Heart left ventricle (tissue), 16 donors: ENCODE data around the gene RAG1. TPM values are rescaled to one million over a fixed set of nuclear protein-coding genes. Genes with fewer than 3 reads are reported as not detected.

Experiments used
- ATAC-seq, 4 donors: fragments of 200-7000 bp; cut with Tn5 transposase; one replicate each; pipeline ENCODE4 v1.9.1; 2020 to 2022; ENCODE audit warnings: moderate library complexity in 4 of 4, mild to moderate bottlenecking in 3 of 4, moderate number of reproducible peaks in 1 of 4
- DNase-seq, 5 donors: peaks; one replicate each; pipeline ENCODE4 v3.0.0-alpha.2; 2020
- H3K27ac ChIP-seq, 12 donors: fragments of 200-600 bp; sonication (generic) in 4 of 12; one replicate each; pipeline versions ENCODE4 v1.5.0 to v1.8.0; 2016 to 2022; ENCODE audit warnings: mild to moderate bottlenecking in 2 of 12
- H3K27me3 ChIP-seq, 9 donors: fragments of 200-600 bp; sonication (generic) in 2 of 9; one replicate each; pipeline versions ENCODE4 v1.5.1 to v1.8.0; 2016 to 2022; ENCODE audit warnings: mild to moderate bottlenecking in 3 of 9
- H3K36me3 ChIP-seq, 9 donors: fragments of 200-600 bp; sonication (generic) in 2 of 9; one replicate each; pipeline versions ENCODE4 v1.5.0 to v1.8.0; 2018 to 2022; ENCODE audit warnings: mild to moderate bottlenecking in 2 of 9
- H3K4me1 ChIP-seq, 12 donors: fragments of 200-600 bp; sonication (generic) in 4 of 12; one replicate each; pipeline versions ENCODE4 v1.5.0 to v1.8.0; 2016 to 2022; ENCODE audit warnings: mild to moderate bottlenecking in 3 of 12
- H3K4me3 ChIP-seq, 12 donors: fragments of 200-600 bp; sonication (generic) in 4 of 12; one replicate each; pipeline versions ENCODE4 v1.5.0 to v1.8.0; 2017 to 2022; ENCODE audit warnings: mild to moderate bottlenecking in 9 of 12, moderate library complexity in 4 of 12
- H3K9me3 ChIP-seq, 12 donors: fragments of 200-600 bp; sonication (generic) in 4 of 12; one replicate each; pipeline versions ENCODE4 v1.5.0 to v1.8.0; 2016 to 2022; ENCODE audit warnings: mild to moderate bottlenecking in 1 of 12
- CTCF ChIP-seq, 12 donors: fragments of 200-600 bp; sonication (generic) in 4 of 12; IDR thresholded peaks; one replicate each; pipeline versions ENCODE4 v1.5.0 to v1.8.0; 2018 to 2022; ENCODE audit warnings: antibody characterized with exemption in 12 of 12, mild to moderate bottlenecking in 5 of 12
- POLR2A ChIP-seq, 2 donors: fragments of 450-650 bp; IDR thresholded peaks; one replicate each; pipeline ENCODE4 v1.6.1; 2017; ENCODE audit warnings: antibody characterized with exemption in 2 of 2, mild to moderate bottlenecking in 2 of 2, moderate library complexity in 2 of 2
- WGBS, 4 donors: extraction: QIAGEN DNeasy Blood & Tissue Kit in 2 of 4; methylation state at CpG; one replicate each; pipeline versions ENCODE4 v1.1.5 to v1.1.7; 2013 to 2018; 5-methylcytosine and 5-hydroxymethylcytosine counted together
- intact Hi-C, 10 donors: fragments of 100-400 bp; cut with DNase I; formaldehyde crosslinking; loops; one replicate each; pipeline versions ENCODE4 v1.11.1 to v1.14.2; 2022
- polyA plus RNA-seq, 2 donors: library from polyadenylated mRNA; stranded (reverse); fragments of 200-250 nt; gene quantifications; one replicate each; pipeline ENCODE4 v1.2.3, GENCODE V29; 2013
- total RNA-seq, 9 donors: library from RNA; depleted of rRNA in 2 of 9; stranded (reverse); fragments of >200 nt in 2 of 9; fragmentation: NEBNext Ultra II Directional in 3 of 9; extraction: Animal tissue kit (Norgen Biotek cat#: 25700) in 3 of 9; gene quantifications; one replicate each; pipeline versions ENCODE4 v1.1.0 to v1.2.4, GENCODE V29; 2016 to 2023
- donor health status: ischemic (EF 13 %, LVEDD 7.1; RV severe dilation, severe dysfunction).
- donor health status: healthy with polysubstance abuse.
- donor health status: DM: no; HTN: yes; CAD: no.
- donor health status: DM: no; HTN: no; CAD: no.
- donor health status: ischemic (EF 25% LVEDD 6.9; RV normal size, moderate dysfunction).
- donor health status: ischemic (EF 25% LVEDD 5.7; RV mildly dilated, moderate dysfunction).
- donor health status: healthy.
- donor health status: DM: yes; HTN: yes; CAD: no.
- donor health status: ischemic (EF 35%, LVEDD 5.7; RV mildly dilated, moderate dysfunction).
- donor health status: nonischemic (EF 11% LVEDD 7.7; RV severe dilation, severe dysfunction).
- donor health status: DM: yes; HTN: yes; CAD: no.
- donor health status: PGD.
- donor health status: ischemic (EF 29% LVEDD 5.4; RV normal size, mild dysfunction).
- donor health status: nonischemic (EF 23%, LVEDD 6.1; RV moderate dilation, normal function).

RAG1 gene
- total and polyA plus RNA-seq, 11 donors = 0.44 to 2.6 (median 1.1) TPM

- DNase-seq = no peak
- TF ChIP-seq POLR2A (IDR thresholded peaks at IDR 0.05) (no peak), CTCF (IDR thresholded peaks at IDR 0.05) (no peak)
- H3K36me3 ChIP-seq = no peaks in the 10 kb centered on the region
- ATAC-seq = no peak
- no peaks in the 10 kb centered on the region for H3K27me3 ChIP-seq
- H3K4me1 ChIP-seq = peaks cover 0 to 23% (median 9%) of the 10 kb centered on the region in 12 donors
- no peak overlapping the region for H3K27ac ChIP-seq
- intact Hi-C loops = loop anchor here in 9 of 10 donors (5.0 to 10.0 kb wide), 3 partner anchors 53 to 58 kb away; partner anchors contain the start of gene RAG1 (in 4 of the 9)
- peak overlapping the region in 1 of 12 donors; percentile 31 for H3K4me3 ChIP-seq
- no peaks in the 10 kb centered on the region for H3K9me3 ChIP-seq
These were observed 52.4 kb downstream of the RAG1 start for GRCh38 chr11:36620246-36620645.

GRCh38 chr11:36622431-36623136, 54.8 kb downstream of the RAG1 start:
- no peaks in the 10 kb centered on the region for H3K36me3 ChIP-seq
- no peak for TF ChIP-seq POLR2A (IDR thresholded peaks at IDR 0.05)
- peak; percentile 25 to 66 (median 52) for TF ChIP-seq CTCF (IDR thresholded peaks at IDR 0.05)
- DNase-seq (no peak), ATAC-seq (peak in 2 of 4 donors; percentile 67 to 70)
- H3K4me3 ChIP-seq = no peak overlapping the region
- peaks cover 0 to 25% (median 9%) of the 10 kb centered on the region in 12 donors for H3K4me1 ChIP-seq
- no peaks in the 10 kb centered on the region for H3K9me3 ChIP-seq
- no peak overlapping the region for H3K27ac ChIP-seq
- WGBS, 4 donors = 73 to 83% (median 80%) methylated on average over 3 of the region's 3 CpGs
- intact Hi-C loops = loop anchor here in 9 of 10 donors (5.0 to 10.0 kb wide), 3 partner anchors 55 to 60 kb away; partner anchors contain the start of gene RAG1 (in 4 of the 9)
- no peaks in the 10 kb centered on the region for H3K27me3 ChIP-seq

GRCh38 chr11:36623494-36623893, 55.7 kb downstream of the RAG1 start:
- intact Hi-C loops = loop anchor here in 9 of 10 donors (5.0 to 10.0 kb wide), 3 partner anchors 56 to 61 kb away; partner anchors contain the start of gene RAG1 (in 4 of the 9)
- DNase-seq = no peak
- Histone ChIP-seq H3K36me3 (no peaks in the 10 kb centered on the region), H3K4me3 (no peak overlapping the region), H3K27me3 (no peaks in the 10 kb centered on the region), H3K4me1 (peaks cover 0 to 20% (median 9%) of the 10 kb centered on the region in 12 donors), H3K27ac (no peak overlapping the region), H3K9me3 (no peaks in the 10 kb centered on the region)
- no peak for ATAC-seq
- TF ChIP-seq CTCF (IDR thresholded peaks at IDR 0.05) (no peak), POLR2A (IDR thresholded peaks at IDR 0.05) (no peak)
- 93 to 96% (median 95%) methylated on average over 5 of the region's 5 CpGs for WGBS, 4 donors

- WGBS, 4 donors = 69 to 81% (median 74%) methylated on average over 1 of the region's 1 CpG
- intact Hi-C loops = loop anchor here in 1 of 10 donors (10.0 kb wide), 1 partner anchor 62 kb away; the partner anchor contains the start of gene RAG1
- Histone ChIP-seq H3K27me3 (no peaks in the 10 kb centered on the region), H3K4me3 (no peak overlapping the region), H3K9me3 (no peaks in the 10 kb centered on the region), H3K36me3 (no peaks in the 10 kb centered on the region), H3K4me1 (peaks cover 0 to 5% (median 0%) of the 10 kb centered on the region in 12 donors), H3K27ac (no peak overlapping the region)
- DNase-seq = no peak
- no peak for TF ChIP-seq CTCF (IDR thresholded peaks at IDR 0.05)
- TF ChIP-seq POLR2A (IDR thresholded peaks at IDR 0.05) = no peak
- ATAC-seq = no peak
These were observed 59.2 kb downstream of the RAG1 start for GRCh38 chr11:36627006-36627405.
